Measurements from ENCODE around the gene MAK.

DNA sequence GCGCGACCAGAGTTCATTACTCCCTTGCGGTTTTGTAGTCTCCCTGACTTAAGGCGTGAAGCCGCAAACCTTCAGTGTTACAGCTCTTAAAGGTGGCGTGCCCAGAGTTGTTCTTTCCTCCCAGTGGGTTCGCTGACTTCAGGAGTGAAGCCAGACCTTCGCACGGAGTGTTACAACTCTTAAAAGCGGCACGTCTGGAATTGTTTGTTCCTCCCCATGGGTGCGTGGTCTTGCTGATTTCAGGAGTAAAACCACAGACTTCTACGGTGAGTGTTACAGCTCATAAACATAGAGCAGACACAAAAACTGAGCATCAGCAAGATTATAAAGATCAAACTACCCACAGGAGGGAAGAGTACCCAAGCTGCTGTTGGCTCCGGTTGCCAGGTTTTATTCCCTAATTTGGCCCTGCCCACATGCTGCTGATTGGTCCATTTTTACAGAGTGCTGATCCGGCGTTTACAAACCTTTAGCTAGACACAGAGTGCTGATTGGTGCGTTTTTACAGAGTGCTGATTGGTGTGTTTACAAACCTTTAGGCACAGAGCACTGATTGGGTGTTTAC is 105.1 kb downstream of the MAK start:
- TF ChIP-seq, protein P1, sequence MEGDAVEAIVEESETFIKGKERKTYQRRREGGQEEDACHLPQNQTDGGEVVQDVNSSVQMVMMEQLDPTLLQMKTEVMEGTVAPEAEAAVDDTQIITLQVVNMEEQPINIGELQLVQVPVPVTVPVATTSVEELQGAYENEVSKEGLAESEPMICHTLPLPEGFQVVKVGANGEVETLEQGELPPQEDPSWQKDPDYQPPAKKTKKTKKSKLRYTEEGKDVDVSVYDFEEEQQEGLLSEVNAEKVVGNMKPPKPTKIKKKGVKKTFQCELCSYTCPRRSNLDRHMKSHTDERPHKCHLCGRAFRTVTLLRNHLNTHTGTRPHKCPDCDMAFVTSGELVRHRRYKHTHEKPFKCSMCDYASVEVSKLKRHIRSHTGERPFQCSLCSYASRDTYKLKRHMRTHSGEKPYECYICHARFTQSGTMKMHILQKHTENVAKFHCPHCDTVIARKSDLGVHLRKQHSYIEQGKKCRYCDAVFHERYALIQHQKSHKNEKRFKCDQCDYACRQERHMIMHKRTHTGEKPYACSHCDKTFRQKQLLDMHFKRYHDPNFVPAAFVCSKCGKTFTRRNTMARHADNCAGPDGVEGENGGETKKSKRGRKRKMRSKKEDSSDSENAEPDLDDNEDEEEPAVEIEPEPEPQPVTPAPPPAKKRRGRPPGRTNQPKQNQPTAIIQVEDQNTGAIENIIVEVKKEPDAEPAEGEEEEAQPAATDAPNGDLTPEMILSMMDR (IDR thresholded peaks at IDR 0.05), result no peak
- TF ChIP-seq ZFX (IDR thresholded peaks at IDR 0.05; ENCODE audit: borderline replicate concordance), result no peak
